ENCODE measurements around the gene ADAMTSL2.

ADAMTSL2 gene

GRCh38 chr9:133575186-133576030 is 40.9 kb downstream of the ADAMTSL2 start:
- no peak for DNase-seq (ENCODE audit: low read depth)

- no peak for DNase-seq (ENCODE audit: low read depth)
Observed at GRCh38 chr9:133576031-133576874, 41.7 kb downstream of the ADAMTSL2 start.

GRCh38 chr9:133576875-133577736 is 42.6 kb downstream of the ADAMTSL2 start:
- no peak for DNase-seq (ENCODE audit: low read depth)

GRCh38 chr9:133577737-133578112 is 43.2 kb downstream of the ADAMTSL2 start:
- no peak for DNase-seq (ENCODE audit: low read depth)

GRCh38 chr9:133578524-133579441 is 44.3 kb downstream of the ADAMTSL2 start:
- no peak for DNase-seq (ENCODE audit: low read depth)

GRCh38 chr9:133579601-133580418 is 45.3 kb downstream of the ADAMTSL2 start:
- DNase-seq (ENCODE audit: low read depth), result no peak

- DNase-seq (ENCODE audit: low read depth), result no peak
Observed at GRCh38 chr9:133580419-133580738, 45.9 kb downstream of the ADAMTSL2 start.

GRCh38 chr9:133581011-133581410 is 46.5 kb downstream of the ADAMTSL2 start:
- DNase-seq (ENCODE audit: low read depth), result no peak

GRCh38 chr9:133581513-133582343 is 47.2 kb downstream of the ADAMTSL2 start:
- DNase-seq (ENCODE audit: low read depth), result no peak

- no peak for DNase-seq (ENCODE audit: low read depth)
Observed at GRCh38 chr9:133582501-133583045, 48.1 kb downstream of the ADAMTSL2 start.

GRCh38 chr9:133583111-133583510 is 48.6 kb downstream of the ADAMTSL2 start:
- DNase-seq (ENCODE audit: low read depth), result no peak

- DNase-seq (ENCODE audit: low read depth), result no peak
Observed at GRCh38 chr9:133583586-133583985, 49.1 kb downstream of the ADAMTSL2 start.

- no peak for DNase-seq (ENCODE audit: low read depth)
Observed at GRCh38 chr9:133584167-133584558, 49.7 kb downstream of the ADAMTSL2 start.

GRCh38 chr9:133584559-133585476 is 50.3 kb downstream of the ADAMTSL2 start:
- DNase-seq (ENCODE audit: low read depth), result no peak

GRCh38 chr9:133585481-133586351 is 51.2 kb downstream of the ADAMTSL2 start:
- no peak for DNase-seq (ENCODE audit: low read depth)

GRCh38 chr9:133587051-133587450 is 52.5 kb downstream of the ADAMTSL2 start:
- DNase-seq (ENCODE audit: low read depth), result no peak

GRCh38 chr9:133587466-133587865 is 53.0 kb downstream of the ADAMTSL2 start:
- no peak for DNase-seq (ENCODE audit: low read depth)
